Measurements from ENCODE around the gene LGR5.

DNA sequence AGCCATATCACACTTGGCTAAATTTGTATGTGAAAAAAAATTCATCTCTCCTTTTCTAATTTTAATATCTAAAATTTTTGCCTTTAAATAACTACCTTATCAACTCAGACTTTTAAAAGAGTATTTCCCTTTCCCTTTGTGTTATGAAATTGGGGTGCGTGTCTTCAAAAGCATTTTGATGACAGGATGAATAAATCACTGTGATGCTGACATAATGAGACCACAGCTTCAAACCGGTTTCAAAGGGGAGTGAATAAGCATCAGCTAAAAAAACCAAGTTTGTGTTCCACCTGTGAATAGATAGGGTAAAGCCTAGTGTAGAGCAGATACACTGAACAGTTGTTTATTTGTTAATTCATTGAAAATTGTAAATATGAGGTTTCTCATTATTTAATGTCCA lies 85.0 kb downstream of the LGR5 start:
- TF ChIP-seq, protein P1, sequence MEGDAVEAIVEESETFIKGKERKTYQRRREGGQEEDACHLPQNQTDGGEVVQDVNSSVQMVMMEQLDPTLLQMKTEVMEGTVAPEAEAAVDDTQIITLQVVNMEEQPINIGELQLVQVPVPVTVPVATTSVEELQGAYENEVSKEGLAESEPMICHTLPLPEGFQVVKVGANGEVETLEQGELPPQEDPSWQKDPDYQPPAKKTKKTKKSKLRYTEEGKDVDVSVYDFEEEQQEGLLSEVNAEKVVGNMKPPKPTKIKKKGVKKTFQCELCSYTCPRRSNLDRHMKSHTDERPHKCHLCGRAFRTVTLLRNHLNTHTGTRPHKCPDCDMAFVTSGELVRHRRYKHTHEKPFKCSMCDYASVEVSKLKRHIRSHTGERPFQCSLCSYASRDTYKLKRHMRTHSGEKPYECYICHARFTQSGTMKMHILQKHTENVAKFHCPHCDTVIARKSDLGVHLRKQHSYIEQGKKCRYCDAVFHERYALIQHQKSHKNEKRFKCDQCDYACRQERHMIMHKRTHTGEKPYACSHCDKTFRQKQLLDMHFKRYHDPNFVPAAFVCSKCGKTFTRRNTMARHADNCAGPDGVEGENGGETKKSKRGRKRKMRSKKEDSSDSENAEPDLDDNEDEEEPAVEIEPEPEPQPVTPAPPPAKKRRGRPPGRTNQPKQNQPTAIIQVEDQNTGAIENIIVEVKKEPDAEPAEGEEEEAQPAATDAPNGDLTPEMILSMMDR (IDR thresholded peaks at IDR 0.05): no peak
- TF ChIP-seq POLR2A (IDR thresholded peaks at IDR 0.05): no peak

Data from esophagus squamous epithelium (tissue), 4 donors.